LNCaP clone FGC (cell line): ENCODE data around the gene PIK3R6.

ENCODE experiments used
- DNase-seq: peaks from one replicate; pipeline ENCODE4 v3.0.0-alpha.2; 2011; ENCODE audit warnings: low read depth
- H3K4me3 ChIP-seq: 2 replicates; pipeline ENCODE4 v1.5.1; 2011; ENCODE audit warnings: mild to moderate bottlenecking, low read depth, low read length, control low read depth
- TF ChIP-seq, protein P1 (sequence below): IDR thresholded peaks from 2 replicates; pipeline ENCODE4 v1.5.1; 2012; ENCODE audit warnings: mild to moderate bottlenecking; ENCODE audit not compliant: control insufficient read depth, insufficient read depth; ENCODE audit errors: extremely low read depth

The PIK3R6 gene

DNA sequence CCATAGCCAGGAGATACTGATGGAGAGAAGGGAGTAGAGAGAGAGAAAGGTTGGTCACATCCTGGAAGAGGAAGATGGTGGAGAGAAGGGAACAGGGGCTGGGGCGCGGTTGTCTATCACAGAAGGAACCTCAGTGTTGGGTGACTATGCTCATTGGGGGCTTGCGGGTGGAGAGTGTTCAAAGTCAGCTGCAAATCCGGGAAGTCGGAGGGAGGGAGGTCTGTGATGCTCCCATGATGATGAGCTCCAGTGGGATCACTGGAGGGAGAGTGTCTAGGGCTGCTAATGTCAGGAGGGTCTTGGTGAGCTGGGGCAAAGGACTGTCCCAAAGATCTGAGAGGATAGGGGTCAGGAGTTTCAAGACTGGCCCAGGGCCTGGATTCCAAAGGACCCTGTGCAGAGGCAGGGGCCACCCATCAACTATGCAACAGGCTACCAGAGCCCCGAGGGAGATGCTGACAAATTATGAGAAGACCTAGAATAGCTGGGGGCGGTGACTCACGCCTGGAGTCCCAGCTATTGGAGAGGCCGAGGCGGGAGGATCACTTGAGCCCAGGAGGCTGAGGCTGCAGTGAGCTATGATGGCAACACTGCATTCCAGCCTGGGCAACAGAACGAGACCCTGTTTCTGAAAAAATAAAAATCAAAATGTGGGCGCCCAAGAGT, 111.8 kb downstream of the PIK3R6 start:
- DNase-seq = no peak
- no peak overlapping the region for H3K4me3 ChIP-seq
- TF ChIP-seq, protein P1, sequence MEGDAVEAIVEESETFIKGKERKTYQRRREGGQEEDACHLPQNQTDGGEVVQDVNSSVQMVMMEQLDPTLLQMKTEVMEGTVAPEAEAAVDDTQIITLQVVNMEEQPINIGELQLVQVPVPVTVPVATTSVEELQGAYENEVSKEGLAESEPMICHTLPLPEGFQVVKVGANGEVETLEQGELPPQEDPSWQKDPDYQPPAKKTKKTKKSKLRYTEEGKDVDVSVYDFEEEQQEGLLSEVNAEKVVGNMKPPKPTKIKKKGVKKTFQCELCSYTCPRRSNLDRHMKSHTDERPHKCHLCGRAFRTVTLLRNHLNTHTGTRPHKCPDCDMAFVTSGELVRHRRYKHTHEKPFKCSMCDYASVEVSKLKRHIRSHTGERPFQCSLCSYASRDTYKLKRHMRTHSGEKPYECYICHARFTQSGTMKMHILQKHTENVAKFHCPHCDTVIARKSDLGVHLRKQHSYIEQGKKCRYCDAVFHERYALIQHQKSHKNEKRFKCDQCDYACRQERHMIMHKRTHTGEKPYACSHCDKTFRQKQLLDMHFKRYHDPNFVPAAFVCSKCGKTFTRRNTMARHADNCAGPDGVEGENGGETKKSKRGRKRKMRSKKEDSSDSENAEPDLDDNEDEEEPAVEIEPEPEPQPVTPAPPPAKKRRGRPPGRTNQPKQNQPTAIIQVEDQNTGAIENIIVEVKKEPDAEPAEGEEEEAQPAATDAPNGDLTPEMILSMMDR = no peak

DNA sequence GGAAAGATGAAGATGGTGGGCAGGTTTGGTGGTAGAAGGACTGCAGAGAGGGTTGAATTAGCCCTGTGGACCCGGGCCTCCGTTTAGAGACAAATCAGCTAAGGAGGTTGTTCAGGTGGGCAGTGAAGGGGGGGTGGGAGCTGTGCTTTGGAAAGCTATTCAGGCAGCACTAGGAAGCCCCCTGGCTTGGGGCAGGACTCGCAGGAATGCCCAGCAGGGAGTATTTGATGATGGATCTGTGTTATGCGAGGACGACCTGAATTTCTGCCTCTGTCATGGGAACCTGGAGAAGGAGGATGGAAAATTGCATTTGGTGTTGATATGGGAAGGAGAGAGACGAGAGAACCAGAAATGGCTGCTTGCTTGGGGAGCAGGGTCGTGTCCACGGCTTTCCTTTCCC, 112.6 kb downstream of the PIK3R6 start:
- no peak for DNase-seq
- TF ChIP-seq, protein P1 = no peak
- no peak overlapping the region for H3K4me3 ChIP-seq

DNA sequence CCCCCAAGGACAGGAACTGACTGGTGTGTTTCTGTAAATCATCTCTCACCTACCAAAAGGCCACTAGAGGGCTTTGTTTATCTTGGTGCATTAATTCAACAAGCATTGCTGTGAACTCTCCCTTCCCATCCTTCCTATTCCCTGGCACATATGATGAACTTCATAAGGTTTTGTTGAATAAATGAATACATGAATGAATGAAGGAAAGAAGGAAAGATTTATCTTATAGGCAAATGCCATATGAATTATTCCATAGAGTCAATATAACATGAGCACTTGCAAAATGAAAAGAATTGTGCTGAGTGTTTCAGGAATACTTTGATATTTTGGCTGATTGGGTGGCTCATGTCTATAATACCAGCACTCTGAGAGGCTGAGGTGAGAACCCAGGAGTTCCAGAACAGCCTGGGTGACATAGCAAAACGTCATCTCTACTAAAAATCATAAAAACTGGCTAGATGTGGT, 113.5 kb downstream of the PIK3R6 start:
- peak; percentile 15 for DNase-seq
- TF ChIP-seq, protein P1 = peak; percentile 65
- no peak overlapping the region for H3K4me3 ChIP-seq

DNA sequence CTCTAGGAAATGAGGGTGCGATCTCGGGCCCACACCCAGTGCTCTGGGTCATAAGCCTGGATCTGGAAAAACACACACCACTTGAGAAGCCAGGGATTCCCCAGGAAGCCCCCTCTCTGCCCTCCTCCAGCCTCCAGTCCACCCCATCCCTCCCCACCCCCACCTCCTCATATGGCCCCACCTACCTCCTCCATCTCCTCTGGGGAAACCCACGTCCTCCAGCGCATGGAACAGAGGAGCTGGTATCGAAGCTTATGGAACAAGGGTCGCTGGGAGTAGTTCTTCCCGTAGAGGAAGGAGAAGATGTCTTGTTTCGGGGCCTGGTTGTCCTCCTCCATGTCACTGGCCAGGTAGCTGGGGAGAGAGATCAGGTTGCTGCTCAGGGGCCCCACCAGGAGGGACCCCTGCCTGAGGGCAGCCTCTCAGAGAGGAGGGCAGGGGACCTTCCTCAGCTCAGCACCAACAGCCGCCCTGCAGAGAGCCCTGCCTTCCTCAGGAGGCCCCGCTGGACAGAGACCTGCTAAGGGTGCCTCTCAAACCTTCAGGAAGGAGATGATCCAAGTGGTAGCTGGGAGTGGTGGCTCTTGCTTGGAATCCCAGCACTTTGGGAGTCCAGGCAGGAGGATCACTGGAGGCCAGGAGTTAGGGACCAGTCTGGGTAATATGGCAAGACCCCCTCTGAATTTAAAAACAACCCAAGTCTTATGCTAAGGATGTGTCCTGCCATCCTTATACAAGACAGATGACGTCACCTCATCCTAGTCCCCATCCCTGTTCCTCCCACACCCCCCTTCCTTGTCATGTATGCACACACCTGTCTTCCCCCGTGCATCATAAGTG, 114.1 kb downstream of the PIK3R6 start:
- DNase-seq = no peak
- TF ChIP-seq, protein P1 = no peak
- H3K4me3 ChIP-seq = no peak overlapping the region
